Measurements from ENCODE around the gene CLPSL1. TPM values are rescaled to one million over a fixed set of nuclear protein-coding genes. Genes with fewer than 3 reads are reported as not detected.

CLPSL1 gene
- total and polyA plus RNA-seq, 2 of the 8 experiments (the other 6 are each of a cell fraction or from before 2014, with no cell fraction given): not detected

- Histone ChIP-seq H3K9me3 (ENCODE audit: insufficient read depth in 2 of 2, low read depth in 1 of 2, low read length in 1 of 2) (no peaks in the 10 kb centered on the region; a peak in 1 of 4 replicates), H3K23ac (ENCODE audit: insufficient read length) (no peak overlapping the region), H3K27ac (ENCODE audit: low read depth, low read length) (no peak overlapping the region), H3K56ac (replicated peaks; ENCODE audit: insufficient read length, low read depth, low read length) (no peak overlapping the region), H3K9ac (replicated peaks in 1 of 4; ENCODE audit: extremely low read depth in 1 of 4, low read depth in 3 of 4, low read length in 3 of 4) (no peak overlapping the region; a peak in 1 of 7 replicates), H4K91ac (replicated peaks; ENCODE audit: insufficient read length, low read length) (peak overlapping the region; percentile 10), H2BK5ac (ENCODE audit: low read depth, low read length) (no peak overlapping the region), H3K23me2 (ENCODE audit: low read depth, low read length) (no peaks in the 10 kb centered on the region), H4K20me1 (replicated peaks in 1 of 2; ENCODE audit: control insufficient read depth in 1 of 2, insufficient read depth in 2 of 2, low read length in 2 of 2) (no peaks in the 10 kb centered on the region), H4K8ac (ENCODE audit: extremely low read depth, insufficient read depth, low read length) (no peak overlapping the region), H3K14ac (ENCODE audit: insufficient read length) (no peak overlapping the region), H3K27me3 (replicated peaks in 1 of 4; ENCODE audit: control insufficient read depth in 3 of 4, extremely low read depth in 1 of 4, insufficient read depth in 3 of 4, low read length in 3 of 4) (no peaks in the 10 kb centered on the region), H3K18ac (ENCODE audit: extremely low read depth, low read length) (no peak overlapping the region), H2AFZ (ENCODE audit: low read length) (no peak overlapping the region), H3K79me1 (ENCODE audit: low read depth, low read length) (no peaks in the 10 kb centered on the region), H2BK12ac (ENCODE audit: low read depth, low read length) (no peak overlapping the region), H3K4me2 (ENCODE audit: insufficient read depth in 1 of 2, low read depth in 2 of 2, low read length in 2 of 2) (no peak overlapping the region), H3K4me1 (replicated peaks in 1 of 4; ENCODE audit: control insufficient read depth in 3 of 4, insufficient read depth in 4 of 4, low read length in 3 of 4) (peaks cover 3 to 18% (median 9%) of the 10 kb centered on the region in 4 experiments), H4K5ac (ENCODE audit: insufficient read length, low read depth, low read length) (no peak overlapping the region), H2BK20ac (ENCODE audit: low read length) (no peak overlapping the region), H3K4me3 (ENCODE audit: extremely low read depth in 1 of 4, insufficient read depth in 2 of 4, low read depth in 3 of 4, low read length in 4 of 4) (no peak overlapping the region), H3K79me2 (ENCODE audit: control insufficient read depth in 1 of 2, insufficient read depth in 2 of 2, low read length in 2 of 2) (no peaks in the 10 kb centered on the region), H2BK120ac (replicated peaks; ENCODE audit: low read depth, low read length) (no peak overlapping the region), H2AK5ac (ENCODE audit: low read depth, low read length) (no peak overlapping the region; the same call in 1 of the 2 replicates), H2BK15ac (ENCODE audit: low read length) (no peak overlapping the region), H3K4ac (replicated peaks; ENCODE audit: insufficient read length, low read depth, low read length) (no peak overlapping the region), H3K36me3 (ENCODE audit: control insufficient read depth in 2 of 4, insufficient read depth in 4 of 4, low read length in 3 of 4) (no peaks in the 10 kb centered on the region)
- 97% methylated on average over 4 of the region's 4 CpGs; no CpG with 5 or more reads in 1 of the 2 experiments for WGBS, 2 experiments (ENCODE audit: extremely low coverage in 1 of 2, insufficient coverage in 1 of 2, insufficient read length in 1 of 2, insufficient replicate concordance in 2 of 2, low coverage in 1 of 2, low lambda C conversion rate in 2 of 2, missing lambda C conversion rate in 1 of 2)
- DNase-seq (ENCODE audit: low read depth in 1 of 2, low spot score in 2 of 2) (no peak), FAIRE-seq (no peak)
- ChIA-PET CTCF (ENCODE audit: partially characterized antibody) (interaction anchor here (0.8 to 10.6 kb wide), 4 partner anchors 11 to 73 kb away, joined by 3 to 137 read pairs (median 4); partner anchors contain the start of gene ARMC12), POLR2A (ENCODE audit: partially characterized antibody) (interaction anchor here (1.3 to 2.7 kb wide), 3 partner anchors 12 to 13 kb away, joined by 5 to 10 read pairs (median 7); no protein-coding TSS in a partner anchor)
- TF ChIP-seq TEAD4 (IDR thresholded peaks at IDR 0.05; ENCODE audit: low read depth, low read length) (no peak), POU5F1 (IDR thresholded peaks at IDR 0.05; ENCODE audit: low read depth, low read length) (no peak), SP2 (IDR thresholded peaks at IDR 0.05; ENCODE audit: low read length) (no peak), CEBPB (IDR thresholded peaks at IDR 0.05; ENCODE audit: low read depth, low read length) (no peak), CBX8 (IDR thresholded peaks at IDR 0.05; ENCODE audit: borderline replicate concordance, low read depth, low read length) (no peak), JUND (IDR thresholded peaks at IDR 0.05; ENCODE audit: low read length) (no peak), SIRT6 (IDR thresholded peaks at IDR 0.05; ENCODE audit: low read length) (no peak)
Observed at GRCh38 chr6:35751594-35751993, 29.2 kb upstream of the CLPSL1 start.
